ENCODE measurements around the gene PIK3R1. TPM values are rescaled to one million over a fixed set of nuclear protein-coding genes. Genes with fewer than 3 reads are reported as not detected.

PIK3R1 gene
- total RNA-seq, 1 experiment from 2014 or later, result 11.3 TPM

GRCh38 chr5:68345582-68345981 lies 130.0 kb downstream of the PIK3R1 start:
- H3K4me2 ChIP-seq (ENCODE audit: insufficient read depth, insufficient read length, low read length), result no peak overlapping the region
- H2AK5ac ChIP-seq (ENCODE audit: insufficient read length, low read length), result no peak overlapping the region
- H3K18ac ChIP-seq (ENCODE audit: insufficient read length, low read depth, low read length), result no peak overlapping the region
- no peak overlapping the region for H2AFZ ChIP-seq (ENCODE audit: low read length)
- no peak overlapping the region for H3K27ac Mint-ChIP-seq
- H3K79me1 ChIP-seq (ENCODE audit: insufficient read depth, low read depth, low read length, poor library complexity, severe bottlenecking), result no peaks in the 10 kb centered on the region
- no peaks in the 10 kb centered on the region for H3K79me2 ChIP-seq (ENCODE audit: insufficient read depth, low read length)
- no peak overlapping the region for H3K23ac ChIP-seq (ENCODE audit: insufficient read length, low read depth, low read length)
- H3K4me1 ChIP-seq (ENCODE audit: insufficient read depth, low read length), result no peaks in the 10 kb centered on the region; the same call in 1 of the 2 replicates
- H4K91ac ChIP-seq (ENCODE audit: insufficient read length, low read depth, low read length), result no peak overlapping the region
- H3K4ac ChIP-seq (ENCODE audit: low read depth, low read length), result no peak overlapping the region
- peaks cover 2 to 6% of the 10 kb centered on the region in 2 experiments; a peak in 2 of 4 replicates for H3K4me1 Mint-ChIP-seq
- no peak overlapping the region for H3K9ac ChIP-seq (ENCODE audit: extremely low read depth, insufficient read length, low read length)
- no peaks in the 10 kb centered on the region for H4K20me1 ChIP-seq (ENCODE audit: control insufficient read depth, insufficient read depth, insufficient read length)
- H4K5ac ChIP-seq (ENCODE audit: insufficient read length, low read depth, low read length), result no peak overlapping the region
- peaks cover 0 to 9% (median 4%) of the 10 kb centered on the region in 3 experiments; a peak in 4 of 7 replicates for H3K36me3 Mint-ChIP-seq (ENCODE audit: insufficient read depth in 1 of 3, low read depth in 3 of 3)
- no peak overlapping the region for H4K8ac ChIP-seq (replicated peaks; ENCODE audit: insufficient read length, low read depth, low read length)
- H3K14ac ChIP-seq (ENCODE audit: insufficient read depth, low read length), result no peak overlapping the region
- no peak overlapping the region for H2BK5ac ChIP-seq (ENCODE audit: insufficient read length, low read length)
- H2BK120ac ChIP-seq (ENCODE audit: low read depth, low read length, poor library complexity, severe bottlenecking), result no peak overlapping the region
- H3K27me3 ChIP-seq (ENCODE audit: insufficient read depth, low read length), result no peaks in the 10 kb centered on the region
- no peak for DNase-seq
- no peak overlapping the region for H3T11ph ChIP-seq (ENCODE audit: low read length)
- H3K56ac ChIP-seq (ENCODE audit: insufficient read length, low read depth, low read length), result no peak overlapping the region
- no peaks in the 10 kb centered on the region for H3K9me3 ChIP-seq (ENCODE audit: control insufficient read depth, low read depth, low read length)
- no peak overlapping the region for H2BK20ac ChIP-seq (ENCODE audit: low read depth, low read length, poor library complexity, severe bottlenecking)
- no peak overlapping the region for H3K27ac ChIP-seq (ENCODE audit: insufficient read length, low read depth, low read length)
- no peaks in the 10 kb centered on the region for H3K27me3 Mint-ChIP-seq (ENCODE audit: low read depth)
- no peak overlapping the region for H2BK12ac ChIP-seq (ENCODE audit: insufficient read length, low read depth, low read length)
- no peak overlapping the region for H2BK15ac ChIP-seq (ENCODE audit: low read depth, low read length)
- no CpG with 5 or more reads among the region's 1 CpG for WGBS (ENCODE audit: extremely low coverage, insufficient read length, low lambda C conversion rate)
- no peaks in the 10 kb centered on the region for H3K23me2 ChIP-seq (ENCODE audit: insufficient read length, low read depth, low read length, poor library complexity, severe bottlenecking)
- no peak for TF ChIP-seq CTCF (conservative IDR thresholded peaks at IDR 0.05)
- peaks cover 7 to 8% of the 10 kb centered on the region in 2 experiments; a peak in 3 of 5 replicates for H3K9me3 Mint-ChIP-seq
- no peak overlapping the region for H3K4me3 Mint-ChIP-seq

Measured in H9 (cell line).